Lower lobe of right lung (tissue), 2 donors: ENCODE data around the gene HES6. TPM values are rescaled to one million over a fixed set of nuclear protein-coding genes. Genes with fewer than 3 reads are reported as not detected.

Experiments
- ATAC-seq, 2 donors: fragments of 200-7000 bp; cut with Tn5 transposase; one replicate each; pipeline ENCODE4 v1.9.1; 2020 to 2022; ENCODE audit warnings: mild to moderate bottlenecking in 2 of 2, moderate library complexity in 2 of 2
- DNase-seq: peaks from one replicate; pipeline ENCODE4 v3.0.0-alpha.2; 2020
- H3K27ac ChIP-seq: fragments of 200-600 bp; one replicate; pipeline ENCODE4 v1.8.0; 2022
- H3K27me3 ChIP-seq: fragments of 200-600 bp; one replicate; pipeline ENCODE4 v1.8.0; 2022; ENCODE audit warnings: low read depth
- H3K36me3 ChIP-seq: fragments of 200-600 bp; one replicate; pipeline ENCODE4 v1.8.0; 2022; ENCODE audit warnings: mild to moderate bottlenecking
- H3K4me1 ChIP-seq: fragments of 200-600 bp; one replicate; pipeline ENCODE4 v1.8.0; 2022
- H3K4me3 ChIP-seq: fragments of 200-600 bp; one replicate; pipeline ENCODE4 v1.8.0; 2022; ENCODE audit warnings: mild to moderate bottlenecking
- H3K9me3 ChIP-seq: fragments of 200-600 bp; one replicate; pipeline ENCODE4 v1.8.0; 2022
- CTCF ChIP-seq: fragments of 200-600 bp; IDR thresholded peaks from one replicate; pipeline ENCODE4 v1.8.0; 2022; ENCODE audit warnings: antibody characterized with exemption, mild to moderate bottlenecking
- intact Hi-C: fragments of 100-400 bp; cut with DNase I; formaldehyde crosslinking; loops from one replicate; pipeline ENCODE4 v1.11.0; 2022
- long read RNA-seq: library from polyadenylated mRNA; unstranded; transcript quantifications from one replicate; pipeline ENCODE4 v2.0.0, GENCODE V29; 2021
- total RNA-seq: library from RNA; stranded (reverse); fragmentation: NEBNext Ultra II Directional; extraction: Animal tissue kit (Norgen Biotek cat#: 25700); gene quantifications from one replicate; pipeline ENCODE4 v1.2.1, GENCODE V29; 2021
- donor health status: DM: no; HTN: yes; CAD: no; lungs with severe emphysema.

The HES6 gene
- total RNA-seq = 6.1 TPM
- long read RNA-seq, transcript HES6-201 (4 exons, 1,454 nt) = major isoform, 8 of 16 reads
- long read RNA-seq, partial matches to known transcripts = 1 of 16 reads
- long read RNA-seq, other reads (novel, unspliced or antisense) = 2 of 16 reads

GRCh38 chr2:238239863-238240756, at the start of gene HES6:
Gene HES6 (minus strand): TSS chr2:238240038. CDS start chr2:238239905, 133 bp downstream.
- Histone ChIP-seq H3K27ac (peak within 1 kb of the TSS; percentile 56), H3K27me3 (peaks cover 13% of the 10 kb centered on the region), H3K9me3 (no peaks in the 10 kb centered on the region), H3K4me1 (peaks cover 13% of the 10 kb centered on the region), H3K4me3 (peak within 1 kb of the TSS; percentile 66), H3K36me3 (peaks cover 6% of the 10 kb centered on the region)
- ATAC-seq (peak; percentile 92 to 93), DNase-seq (peak; percentile 95)
- TF ChIP-seq CTCF = peak; percentile 14
- intact Hi-C loops = no loop called here

- Histone ChIP-seq H3K36me3 (no peaks in the 10 kb centered on the region), H3K4me1 (peaks cover 43% of the 10 kb centered on the region), H3K27me3 (no peaks in the 10 kb centered on the region), H3K27ac (peak overlapping the region; percentile 93), H3K9me3 (no peaks in the 10 kb centered on the region), H3K4me3 (peak overlapping the region; percentile 70)
- no peak for DNase-seq
- TF ChIP-seq CTCF = no peak
- intact Hi-C loops = no loop called here
- no peak for ATAC-seq
These were observed 49.7 kb upstream of the HES6 start for GRCh38 chr2:238289574-238289973.

- intact Hi-C loops = no loop called here
- no peaks in the 10 kb centered on the region for H3K9me3 ChIP-seq
- peak overlapping the region; percentile 93 for H3K27ac ChIP-seq
- ATAC-seq = peak; percentile 88 to 92
- peak; percentile 99 for DNase-seq
- TF ChIP-seq CTCF = peak; percentile 38
- no peaks in the 10 kb centered on the region for H3K27me3 ChIP-seq
- H3K36me3 ChIP-seq = no peaks in the 10 kb centered on the region
- peaks cover 49% of the 10 kb centered on the region for H3K4me1 ChIP-seq
- peak overlapping the region; percentile 70 for H3K4me3 ChIP-seq
These were observed 49.1 kb upstream of the HES6 start for GRCh38 chr2:238288650-238289573.

- no peak for TF ChIP-seq CTCF
- peak; percentile 60 to 67 for ATAC-seq
- H3K36me3 ChIP-seq = no peaks in the 10 kb centered on the region
- intact Hi-C loops = no loop called here
- no peaks in the 10 kb centered on the region for H3K9me3 ChIP-seq
- no peaks in the 10 kb centered on the region for H3K27me3 ChIP-seq
- peaks cover 58% of the 10 kb centered on the region for H3K4me1 ChIP-seq
- DNase-seq = peak; percentile 81
- peak within 1 kb of the TSS; percentile 93 for H3K27ac ChIP-seq
- peak within 1 kb of the TSS; percentile 70 for H3K4me3 ChIP-seq
These were observed 48.2 kb upstream of the HES6 start, which contains the start of gene PER2 for GRCh38 chr2:238287737-238288649. Gene PER2 (minus strand): TSS chr2:238288610. CDS start chr2:238277936, 10,674 bp downstream.
